ENCODE results near the gene MFAP3L.

MFAP3L gene

DNA sequence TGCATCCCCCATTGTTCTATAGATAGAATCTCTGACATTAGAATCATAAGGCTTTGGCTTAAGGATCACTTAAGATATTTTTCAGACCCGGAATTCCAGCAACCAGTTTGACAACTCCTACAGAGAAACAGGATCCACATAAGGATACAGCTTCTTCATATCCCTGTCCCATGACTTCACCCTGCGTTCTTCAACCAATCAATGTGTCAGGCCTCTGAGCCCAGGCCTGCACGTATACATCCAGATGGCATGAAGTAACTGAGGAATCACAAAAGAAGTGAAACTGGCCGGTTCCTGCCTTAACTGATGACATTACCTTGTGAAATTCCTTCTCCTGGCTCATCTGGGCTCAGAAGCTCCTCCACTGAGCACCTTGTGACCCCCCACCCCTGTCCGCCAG lies 85.1 kb downstream of the MFAP3L start:
- no peak for DNase-seq (ENCODE audit: low spot score)

DNA sequence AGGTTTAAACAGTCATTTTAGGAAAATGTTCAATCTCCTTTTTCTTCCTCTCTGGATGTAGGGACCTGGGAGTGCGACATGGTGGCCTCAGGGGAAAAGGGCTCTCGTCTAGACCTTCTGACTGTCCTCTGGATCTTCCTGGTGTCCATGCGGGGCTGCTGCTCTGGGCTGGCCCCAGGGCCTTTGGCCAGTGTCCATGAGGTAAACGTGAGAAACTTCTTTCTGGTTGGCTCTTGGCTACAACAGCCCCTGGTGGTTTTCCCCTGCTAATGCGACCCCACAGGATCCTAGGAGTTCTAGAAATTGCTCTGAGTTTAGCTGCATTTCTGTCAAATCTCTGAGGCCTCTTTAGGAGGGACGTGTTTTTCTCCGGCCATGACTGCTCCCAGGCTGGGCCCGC lies 85.7 kb downstream of the MFAP3L start:
- no peak for DNase-seq (ENCODE audit: low spot score)

All from kidney capillary endothelial cell (primary cell).